ENCODE data around the gene GPR171.
"Not testable (repeated sequence)": the region's sequence is repeated elsewhere in the genome, so short reads cannot be mapped to it uniquely, and the experiment has no call there.

Gene GPR171

DNA sequence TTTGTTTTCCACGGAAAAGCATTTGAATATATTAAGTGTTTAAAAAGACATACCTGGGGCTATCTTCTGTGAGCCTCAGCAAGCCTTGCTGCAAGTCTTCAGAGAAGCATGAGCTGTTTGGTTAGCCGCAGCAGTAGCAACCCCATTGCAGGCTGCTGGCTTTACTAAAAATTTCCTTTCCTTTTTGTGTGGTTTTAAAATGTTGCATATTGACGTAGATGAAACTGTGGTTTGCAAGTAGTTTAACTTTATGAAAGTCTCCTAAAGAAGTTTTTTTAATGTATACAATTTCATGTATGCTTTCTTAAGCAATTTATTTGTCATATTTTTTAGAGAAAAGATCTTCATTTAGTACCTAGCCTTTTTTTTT, at the start of gene GPR171:
GPR171 (minus strand) TSS at position 166 of the 370 bp plus-strand sequence. CDS start 3,830 bp downstream, outside the sequence.
- DNase-seq = peak; percentile 50

GRCh38 chr3:151248772-151249337, 45.8 kb upstream of the GPR171 start:
- no peak for DNase-seq

DNA sequence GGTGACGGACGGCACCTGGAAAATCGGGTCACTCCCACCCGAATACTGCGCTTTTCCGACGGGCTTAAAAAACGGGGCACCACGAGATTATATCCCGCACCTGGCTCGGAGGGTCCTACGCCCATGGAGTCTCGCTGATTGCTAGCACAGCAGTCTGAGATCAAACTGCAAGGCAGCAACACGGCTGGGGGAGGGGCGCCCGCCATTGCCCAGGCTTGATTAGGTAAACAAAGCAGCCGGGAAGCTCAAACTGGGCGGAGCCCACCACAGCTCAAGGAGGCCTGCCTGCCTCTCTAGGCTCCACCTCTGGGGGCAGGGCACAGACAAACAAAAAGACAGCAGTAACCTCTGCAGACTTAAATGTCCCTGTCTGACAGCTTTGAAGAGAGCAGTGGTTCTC, 39.0 kb upstream of the GPR171 start:
- not testable (repeated sequence) for DNase-seq

DNA sequence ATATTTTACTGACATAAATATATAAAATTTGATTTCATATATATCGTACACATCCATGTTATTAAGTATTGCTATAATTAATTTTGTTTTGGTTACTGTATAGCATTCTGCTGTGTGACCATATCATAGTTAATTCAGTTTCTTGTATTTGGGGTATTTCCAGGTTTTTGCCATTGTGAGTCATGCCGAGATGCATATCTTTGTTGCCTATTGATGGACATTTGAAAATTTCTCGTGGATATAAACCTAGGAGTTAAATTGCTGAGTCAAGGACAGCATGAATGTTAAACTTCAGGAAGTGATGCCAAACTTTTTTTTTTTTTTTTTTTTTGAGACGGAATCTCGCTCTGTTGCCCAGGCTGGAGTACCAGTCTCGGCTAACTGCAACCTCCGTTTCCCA, 33.7 kb upstream of the GPR171 start:
- no peak for DNase-seq

GRCh38 chr3:151236316-151236715, 33.3 kb upstream of the GPR171 start:
- DNase-seq = no peak

- DNase-seq = no peak
Observed at GRCh38 chr3:151234825-151235224, 31.8 kb upstream of the GPR171 start.

- DNase-seq = no peak
Observed at GRCh38 chr3:151232991-151233390, 30.0 kb upstream of the GPR171 start.

DNA sequence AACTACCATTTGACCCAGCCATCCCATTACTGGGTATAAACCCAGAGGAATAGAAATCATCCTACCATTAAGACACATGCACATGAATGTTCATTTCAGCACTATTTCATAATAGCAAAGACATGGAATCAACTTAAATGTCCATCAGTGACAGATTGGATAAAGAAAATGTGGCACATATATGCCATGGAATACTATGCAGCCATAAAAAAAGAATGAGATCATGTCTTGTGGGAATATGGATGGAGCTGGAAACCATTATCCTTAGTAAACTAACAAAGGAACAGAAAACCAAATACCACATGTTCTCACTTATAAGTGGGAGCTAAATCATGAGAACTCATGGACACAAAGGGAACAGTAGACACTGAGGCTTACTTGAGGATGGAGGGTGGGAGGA, 29.4 kb upstream of the GPR171 start:
- not testable (repeated sequence) for DNase-seq

DNA sequence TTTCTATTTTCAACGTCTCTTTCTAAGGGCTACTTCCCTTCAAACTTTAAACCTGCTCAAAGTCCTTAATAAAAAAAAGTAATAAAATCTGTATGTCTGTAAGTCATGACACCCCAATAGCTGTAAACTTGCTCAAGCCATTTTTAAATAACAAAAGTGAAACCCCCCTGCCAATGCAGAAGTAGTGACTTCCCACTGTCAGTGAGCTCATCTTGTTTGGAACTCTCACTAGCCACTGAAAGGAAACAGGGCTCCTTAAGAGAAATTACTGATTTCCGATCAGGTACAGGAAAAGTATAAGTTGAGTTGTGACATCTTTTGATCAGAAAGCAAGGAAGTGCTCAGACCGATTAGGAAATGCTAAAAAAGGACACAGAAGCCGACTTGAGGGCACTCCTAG, 27.6 kb upstream of the GPR171 start:
- DNase-seq = no peak

DNA sequence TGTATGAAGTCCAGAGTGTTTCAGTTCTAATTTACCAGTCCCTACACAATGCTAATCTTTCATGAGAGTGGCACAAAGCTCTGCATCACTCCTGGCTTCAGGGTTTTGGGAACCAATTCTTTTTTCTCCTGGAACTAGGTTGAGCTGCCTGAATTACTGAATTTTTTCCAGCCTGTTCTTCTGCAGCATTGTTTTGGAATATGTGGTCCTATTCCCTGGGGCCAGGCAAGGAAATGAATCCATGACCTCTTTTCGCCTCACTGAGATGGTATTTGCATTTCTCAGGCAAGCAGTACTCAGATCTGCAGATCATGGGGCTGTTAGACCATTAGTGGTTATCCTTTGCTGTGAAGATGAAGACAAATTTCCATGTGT, 25.6 kb upstream of the GPR171 start:
- DNase-seq = no peak

DNA sequence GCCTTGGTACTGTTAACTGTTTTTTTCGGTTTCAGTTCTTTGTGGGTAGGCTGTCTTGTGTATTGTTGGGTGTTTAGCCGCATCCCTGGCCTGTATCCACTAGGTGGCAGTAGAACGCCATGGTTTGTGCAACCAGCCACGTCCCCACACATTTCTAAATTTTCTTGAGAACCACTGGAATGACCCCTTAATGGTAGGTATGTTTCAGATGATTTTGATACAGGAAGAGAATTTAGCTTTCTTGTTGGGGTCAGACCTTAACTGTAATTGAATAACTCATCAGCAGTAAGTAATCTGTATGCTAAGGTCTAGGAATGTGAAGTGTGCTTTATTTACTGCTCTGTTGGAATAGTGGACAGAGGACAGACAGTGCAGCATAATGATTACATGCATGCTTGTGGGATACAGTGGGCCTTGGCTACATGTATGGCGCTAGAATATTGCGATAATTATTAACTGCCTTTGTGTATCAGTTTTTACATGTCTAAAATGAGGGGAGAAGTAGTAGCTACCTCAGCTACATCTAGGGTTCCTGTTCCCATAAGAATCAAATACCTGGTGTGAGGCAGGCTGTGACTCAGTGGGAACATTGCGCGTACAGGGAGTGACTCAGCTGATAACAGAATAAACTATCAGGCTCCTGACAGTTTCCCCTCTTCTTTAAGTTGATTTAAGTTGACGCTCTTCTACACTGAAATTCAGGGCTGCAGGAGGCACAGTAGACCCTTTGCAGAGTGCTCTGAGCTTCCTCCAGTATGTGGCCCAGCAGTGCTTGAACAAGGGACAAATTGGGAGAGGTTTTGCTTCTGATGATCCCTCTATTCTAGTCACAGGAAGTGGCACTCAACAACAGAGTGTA, 25.0 kb upstream of the GPR171 start:
- DNase-seq = peak; percentile 63

DNA sequence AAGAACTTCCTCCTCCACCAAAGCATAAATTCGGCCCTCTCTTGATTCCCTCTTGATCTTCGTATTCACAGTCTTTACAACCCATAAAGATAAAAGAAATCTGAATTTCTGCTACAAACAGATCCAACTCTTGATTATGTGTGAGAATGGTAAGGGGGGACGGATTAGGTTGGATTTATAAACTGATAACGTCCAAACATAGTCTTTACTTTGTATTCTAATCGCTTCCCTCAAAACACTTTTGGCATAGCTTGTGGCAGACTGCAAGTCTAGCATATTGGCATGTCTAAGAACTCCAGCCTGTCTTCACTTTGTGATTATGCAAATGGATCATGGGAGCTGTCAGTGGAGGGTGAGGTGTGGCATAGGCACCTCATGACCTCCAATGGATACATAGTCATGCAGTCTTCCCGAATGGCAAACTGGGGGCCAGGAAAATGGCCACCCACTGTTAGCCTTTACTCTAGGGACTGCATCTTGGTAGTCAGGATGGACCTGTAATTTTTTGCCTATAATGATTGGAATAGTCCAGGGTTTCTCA, 24.3 kb upstream of the GPR171 start:
- DNase-seq = no peak

GRCh38 chr3:151226825-151227224, 23.8 kb upstream of the GPR171 start:
- no peak for DNase-seq

GRCh38 chr3:151226088-151226563, 23.1 kb upstream of the GPR171 start:
- no peak for DNase-seq

DNA sequence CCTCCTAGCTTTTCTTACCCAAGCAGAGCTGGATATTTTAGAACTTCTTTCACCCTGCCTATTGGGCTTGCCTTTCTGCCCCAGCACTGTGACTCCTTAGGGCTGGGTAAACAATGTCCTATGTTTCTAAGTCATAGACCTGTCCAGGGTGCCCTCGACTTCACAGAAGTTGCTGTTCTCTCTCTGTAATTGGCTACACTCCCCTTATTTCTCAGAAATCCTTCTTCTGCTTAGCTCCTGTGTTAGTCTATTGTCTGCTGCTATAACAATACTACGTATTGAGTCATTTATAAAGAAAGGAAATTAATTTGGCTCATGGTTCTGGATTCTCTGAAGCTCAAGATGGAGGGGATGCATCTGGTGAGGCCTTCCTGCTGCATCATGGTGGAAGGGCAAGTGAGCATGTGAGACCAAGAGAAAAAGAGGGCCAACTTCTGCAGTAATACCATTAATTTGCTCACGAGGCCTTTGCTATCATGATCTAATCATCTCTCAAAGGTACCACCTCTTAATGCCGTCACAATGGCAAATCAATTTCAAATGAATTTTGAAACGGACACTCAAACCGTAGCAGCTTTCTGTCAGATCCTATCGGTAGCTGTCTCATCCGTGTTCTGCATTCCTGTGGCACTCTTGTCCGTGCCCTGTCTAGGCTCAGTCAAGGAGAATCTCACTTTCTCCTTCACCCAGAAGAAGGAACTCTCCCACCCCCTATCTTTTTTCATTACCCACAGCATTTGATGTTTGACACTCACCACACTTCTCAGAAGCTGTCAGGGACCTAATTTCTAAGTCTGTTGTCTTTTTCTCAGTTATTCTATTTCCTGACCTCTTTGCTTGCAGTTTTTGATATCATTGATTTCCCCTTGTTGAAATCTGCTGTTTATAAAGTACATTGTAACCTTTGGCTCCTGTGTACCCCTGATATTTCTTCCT, 22.3 kb upstream of the GPR171 start:
- no peak for DNase-seq

- no peak for DNase-seq
Observed at GRCh38 chr3:151224268-151224866, 21.4 kb upstream of the GPR171 start.

DNA sequence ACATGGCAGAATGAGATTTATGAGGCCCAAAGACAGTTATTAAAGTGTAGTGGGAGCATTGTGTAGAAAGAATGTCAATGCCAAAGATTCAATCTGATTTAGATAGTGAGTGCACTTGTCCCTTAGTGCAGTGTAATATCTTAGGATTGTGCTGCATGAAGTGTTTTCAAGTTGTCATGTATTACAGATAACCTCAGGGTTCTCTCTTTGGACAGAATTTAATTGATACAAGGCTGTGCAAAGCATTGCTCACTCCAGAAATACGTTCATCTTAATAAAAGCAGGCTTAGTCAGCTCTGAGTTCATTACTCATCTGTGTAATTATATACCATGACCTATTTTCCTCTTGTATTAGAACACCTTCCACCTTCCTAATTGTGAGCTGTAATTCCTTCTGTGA, 16.0 kb upstream of the GPR171 start:
- DNase-seq = no peak

DNA sequence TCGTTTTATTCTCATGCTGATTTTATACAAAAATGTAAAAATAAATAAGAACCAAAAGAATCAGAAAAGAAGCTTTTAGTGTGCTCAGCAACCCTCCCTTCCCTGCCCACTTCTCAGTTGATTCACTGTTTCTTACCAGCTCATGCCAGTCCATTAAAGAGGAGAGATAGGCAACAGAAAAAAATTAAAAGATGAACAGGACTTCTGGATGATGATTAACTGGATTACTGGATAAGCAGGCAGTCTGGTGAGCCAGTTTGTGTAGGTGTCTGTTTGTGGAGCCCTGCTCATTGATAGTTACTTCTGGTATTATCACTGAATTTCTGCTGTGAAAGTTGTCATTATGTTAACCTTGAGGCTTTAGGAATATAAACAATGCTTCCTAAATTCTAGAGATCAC, 15.1 kb upstream of the GPR171 start:
- no peak for DNase-seq

DNA sequence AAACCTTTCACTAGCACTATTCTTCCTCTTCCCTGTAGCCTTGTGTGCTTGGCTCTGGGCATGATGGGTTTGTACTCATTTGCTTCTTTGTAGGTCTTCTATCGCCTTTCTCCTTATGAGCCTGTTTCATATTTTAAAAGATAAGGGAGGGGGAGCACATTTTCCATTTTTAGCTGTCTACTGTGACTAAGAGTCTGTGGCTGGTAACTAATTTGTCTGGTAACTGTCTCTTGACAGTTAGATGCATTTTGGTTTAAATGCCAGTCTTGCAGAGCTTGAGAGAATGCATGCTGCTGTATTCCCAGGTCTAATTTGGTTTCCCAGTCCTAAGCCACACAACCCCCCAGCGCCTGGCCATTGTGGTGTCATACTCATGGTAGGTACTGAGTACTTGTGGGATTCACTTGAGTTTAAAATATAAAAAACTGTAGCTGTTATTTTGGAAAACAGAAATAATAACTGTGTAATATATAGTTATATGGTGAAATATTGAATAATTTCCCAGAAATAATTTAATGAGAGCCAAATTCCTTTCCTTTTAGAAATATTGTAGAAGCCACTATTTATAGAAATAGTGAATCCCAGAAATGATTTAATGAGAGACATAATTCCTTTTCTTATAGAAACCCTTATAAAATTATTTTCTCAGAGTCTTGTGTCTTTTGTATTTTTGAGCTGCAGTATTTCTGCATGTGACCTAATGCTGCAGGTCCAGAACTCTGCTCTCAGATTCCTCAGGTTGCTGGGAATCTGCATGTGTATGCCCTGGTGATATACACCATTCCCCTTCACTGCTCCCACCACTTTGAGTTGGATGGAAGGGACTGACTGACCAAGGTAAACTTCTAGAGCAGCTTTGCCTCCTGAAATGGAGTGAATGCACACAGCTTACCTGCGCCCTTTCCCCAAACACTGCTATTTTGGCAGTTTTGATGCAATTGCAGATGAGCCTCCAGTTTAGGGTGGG, 13.9 kb upstream of the GPR171 start:
- DNase-seq = no peak

DNA sequence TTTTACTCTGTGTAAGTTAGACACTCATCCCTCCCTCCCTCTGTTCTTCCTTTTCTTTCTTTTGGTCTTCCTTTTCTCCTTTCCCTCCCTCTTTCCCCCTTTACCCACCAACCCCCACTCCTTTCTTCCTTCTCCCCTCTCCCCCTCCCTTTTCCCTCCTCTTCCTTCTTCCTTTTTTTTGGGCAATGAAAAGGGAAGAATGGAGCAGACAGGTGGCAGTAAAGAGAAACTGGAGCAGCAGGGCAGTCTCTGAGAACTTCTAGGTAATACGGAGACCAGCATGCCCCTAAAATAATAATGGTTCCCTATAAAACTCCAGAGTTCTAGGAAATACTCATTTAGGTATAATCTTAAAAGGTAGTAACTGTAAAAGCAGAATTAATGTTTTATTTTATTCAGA, 11.4 kb upstream of the GPR171 start:
- DNase-seq = no peak

- DNase-seq = no peak
Observed at GRCh38 chr3:151213881-151214280, 10.9 kb upstream of the GPR171 start.
